ENCODE measurements around the gene IGFBP5.

The IGFBP5 gene

GRCh38 chr2:216695401-216695821 is at the start of gene IGFBP5:
TSS of gene IGFBP5 (minus strand) at chr2:216695549. CDS start at chr2:216694775, 774 bp downstream.
- DNase-seq (ENCODE audit: insufficient read length, low spot score) (no peak), FAIRE-seq (no peak)
- no peak for TF ChIP-seq CTCF (IDR thresholded peaks at IDR 0.05; ENCODE audit: insufficient read depth, missing control alignments)

- no peak for TF ChIP-seq CTCF (IDR thresholded peaks at IDR 0.05; ENCODE audit: insufficient read depth, missing control alignments)
- DNase-seq (ENCODE audit: insufficient read length, low spot score) (no peak), FAIRE-seq (no peak)
Measured at GRCh38 chr2:216743781-216744180, 48.4 kb upstream of the IGFBP5 start.

- no peak for TF ChIP-seq CTCF (IDR thresholded peaks at IDR 0.05; ENCODE audit: insufficient read depth, missing control alignments)
- FAIRE-seq (no peak), DNase-seq (ENCODE audit: insufficient read length, low spot score) (no peak)
Measured at GRCh38 chr2:216742411-216742810, 47.1 kb upstream of the IGFBP5 start.

GRCh38 chr2:216741223-216741593 is 45.9 kb upstream of the IGFBP5 start:
- no peak for TF ChIP-seq CTCF (IDR thresholded peaks at IDR 0.05; ENCODE audit: insufficient read depth, missing control alignments)
- no peak for FAIRE-seq
- no peak for DNase-seq (ENCODE audit: insufficient read length, low spot score)

GRCh38 chr2:216740557-216741222 is 45.3 kb upstream of the IGFBP5 start:
- DNase-seq (ENCODE audit: insufficient read length, low spot score) (no peak), FAIRE-seq (no peak)
- no peak for TF ChIP-seq CTCF (IDR thresholded peaks at IDR 0.05; ENCODE audit: insufficient read depth, missing control alignments)

GRCh38 chr2:216739035-216739434 is 43.7 kb upstream of the IGFBP5 start:
- no peak for TF ChIP-seq CTCF (IDR thresholded peaks at IDR 0.05; ENCODE audit: insufficient read depth, missing control alignments)
- no peak for DNase-seq (ENCODE audit: insufficient read length, low spot score)
- no peak for FAIRE-seq

GRCh38 chr2:216737676-216738075 is 42.3 kb upstream of the IGFBP5 start:
- peak; percentile 32 for FAIRE-seq
- TF ChIP-seq CTCF (IDR thresholded peaks at IDR 0.05; ENCODE audit: insufficient read depth, missing control alignments): no peak
- no peak for DNase-seq (ENCODE audit: insufficient read length, low spot score)

Measured in D721Med (cell line).